Stimulated activated naive CD4-positive, alpha-beta T cell treated with Interleukin-2 at 50 U/mL for 16 hours (primary cell): Measurements from ENCODE around the gene DPM1.

ENCODE experiments used
- DNase-seq: peaks from one replicate; lab custom pipeline; 2025; lab: John Stamatoyannopoulos, UW

The DPM1 gene

GRCh38 chr20:50895111-50895830, 63.1 kb downstream of the DPM1 start:
- DNase-seq: no peak

- no peak for DNase-seq
These were observed 64.7 kb downstream of the DPM1 start for GRCh38 chr20:50893620-50894019.

GRCh38 chr20:50892394-50892793, 65.9 kb downstream of the DPM1 start:
- no peak for DNase-seq

GRCh38 chr20:50891138-50891537, 67.2 kb downstream of the DPM1 start:
- no peak for DNase-seq

GRCh38 chr20:50887576-50887975, 70.8 kb downstream of the DPM1 start:
- no peak for DNase-seq

- DNase-seq: no peak
These were observed 72.0 kb downstream of the DPM1 start for GRCh38 chr20:50886184-50886790.

- no peak for DNase-seq
These were observed 72.6 kb downstream of the DPM1 start for GRCh38 chr20:50885781-50886180.

- DNase-seq: no peak
These were observed 73.3 kb downstream of the DPM1 start for GRCh38 chr20:50885068-50885467.
